Mucosa of rectum (tissue), 2 donors: Measurements from ENCODE around the gene ZDHHC12.

Experiments
- H3K27ac ChIP-seq, 2 donors: one replicate each; pipeline ENCODE4 v1.7.0; 2013; ENCODE audit warnings: inconsistent platforms in 2 of 2, low read depth in 2 of 2, low read length in 2 of 2
- H3K27me3 ChIP-seq, 2 donors: one replicate each; pipeline ENCODE4 v1.7.0; 2013; ENCODE audit warnings: low read length in 2 of 2; ENCODE audit not compliant: control insufficient read depth in 2 of 2, insufficient read depth in 2 of 2
- H3K36me3 ChIP-seq, 2 donors: one replicate each; pipeline ENCODE4 v1.7.0; 2013; ENCODE audit warnings: low read length in 2 of 2; ENCODE audit not compliant: control insufficient read depth in 2 of 2, insufficient read depth in 2 of 2
- H3K4me1 ChIP-seq, 2 donors: one replicate each; pipeline ENCODE4 v1.7.0; 2013; ENCODE audit warnings: low read length in 2 of 2, mild to moderate bottlenecking in 1 of 2; ENCODE audit not compliant: control insufficient read depth in 2 of 2, insufficient read depth in 2 of 2
- H3K4me3 ChIP-seq, 2 donors: one replicate each; pipeline ENCODE4 v1.7.0; 2013; ENCODE audit warnings: low read length in 2 of 2
- H3K9ac ChIP-seq, 2 donors: one replicate each; pipeline ENCODE4 v1.7.0; 2013; ENCODE audit warnings: low read length in 2 of 2, low read depth in 1 of 2, mild to moderate bottlenecking in 1 of 2
- H3K9me3 ChIP-seq, 2 donors: one replicate each; pipeline ENCODE4 v1.7.0; 2013; ENCODE audit warnings: low read length in 2 of 2; ENCODE audit not compliant: control insufficient read depth in 2 of 2
- donor health status: healthy.
- donor health status: Normal muscosa, but diverticular disease.

Gene ZDHHC12

GRCh38 chr9:128757602-128758001 lies 33.7 kb upstream of the ZDHHC12 start:
- no peak overlapping the region for H3K9ac ChIP-seq
- no peak overlapping the region for H3K27ac ChIP-seq
- no peaks in the 10 kb centered on the region for H3K27me3 ChIP-seq
- H3K4me3 ChIP-seq: no peak overlapping the region
- H3K4me1 ChIP-seq: no peaks in the 10 kb centered on the region
- no peaks in the 10 kb centered on the region for H3K9me3 ChIP-seq
- peaks cover 19 to 20% of the 10 kb centered on the region in 2 donors for H3K36me3 ChIP-seq

- Histone ChIP-seq H3K4me1 (no peaks in the 10 kb centered on the region), H3K36me3 (peaks cover 36% of the 10 kb centered on the region in 2 donors)
These were observed 29.7 kb upstream of the ZDHHC12 start for GRCh38 chr9:128753627-128754026.

GRCh38 chr9:128750926-128751595 lies 27.1 kb upstream of the ZDHHC12 start:
- no peak overlapping the region for H3K27ac ChIP-seq
- no peaks in the 10 kb centered on the region for H3K4me1 ChIP-seq
- no peak overlapping the region for H3K9ac ChIP-seq
- H3K9me3 ChIP-seq: no peaks in the 10 kb centered on the region
- no peaks in the 10 kb centered on the region for H3K27me3 ChIP-seq
- peaks cover 36 to 40% of the 10 kb centered on the region in 2 donors for H3K36me3 ChIP-seq
- no peak overlapping the region for H3K4me3 ChIP-seq

More at GRCh38 chr9:128753627-128754026, 29.7 kb upstream of the ZDHHC12 start:
- Histone ChIP-seq H3K27ac (no peak overlapping the region), H3K4me3 (no peak overlapping the region), H3K9me3 (no peaks in the 10 kb centered on the region), H3K27me3 (no peaks in the 10 kb centered on the region), H3K9ac (no peak overlapping the region)

GRCh38 chr9:128747241-128747640 lies 23.3 kb upstream of the ZDHHC12 start:
- Histone ChIP-seq H3K9me3 (no peaks in the 10 kb centered on the region), H3K4me3 (no peak overlapping the region), H3K27ac (no peak overlapping the region), H3K4me1 (no peaks in the 10 kb centered on the region), H3K9ac (no peak overlapping the region), H3K36me3 (peaks cover 17 to 19% of the 10 kb centered on the region in 2 donors), H3K27me3 (no peaks in the 10 kb centered on the region)

GRCh38 chr9:128743421-128743820 lies 19.5 kb upstream of the ZDHHC12 start:
- H3K4me1 ChIP-seq: no peaks in the 10 kb centered on the region
- H3K27me3 ChIP-seq: no peaks in the 10 kb centered on the region
- no peak overlapping the region for H3K27ac ChIP-seq
- H3K36me3 ChIP-seq: peaks cover 19 to 24% of the 10 kb centered on the region in 2 donors
- H3K4me3 ChIP-seq: no peak overlapping the region
- H3K9ac ChIP-seq: no peak overlapping the region
- H3K9me3 ChIP-seq: no peaks in the 10 kb centered on the region

DNA sequence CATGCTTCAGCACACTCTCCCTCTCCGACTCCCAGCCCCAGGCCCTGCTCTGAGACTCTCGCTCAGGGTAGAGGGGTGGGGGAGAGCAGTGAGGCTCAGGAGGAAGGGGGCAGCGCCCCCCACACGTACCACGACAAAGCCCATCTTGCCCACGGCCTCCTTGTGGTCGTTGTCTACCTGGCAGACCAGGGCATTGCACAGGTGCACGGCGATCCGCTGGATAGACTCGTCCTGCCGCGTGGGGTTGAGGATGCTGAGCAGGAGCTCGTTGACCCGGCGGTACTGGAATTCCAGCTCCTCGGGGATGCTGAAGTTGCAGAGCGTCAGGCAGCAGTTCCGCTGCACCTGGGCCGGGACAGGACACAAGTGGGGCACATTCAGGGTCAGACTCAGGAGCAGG lies 18.5 kb upstream of the ZDHHC12 start:
- Histone ChIP-seq H3K4me3 (no peak overlapping the region), H3K27me3 (no peaks in the 10 kb centered on the region), H3K36me3 (peaks cover 19 to 24% of the 10 kb centered on the region in 2 donors), H3K9me3 (no peaks in the 10 kb centered on the region), H3K9ac (no peak overlapping the region), H3K4me1 (no peaks in the 10 kb centered on the region), H3K27ac (no peak overlapping the region)

- Histone ChIP-seq H3K27me3 (no peaks in the 10 kb centered on the region), H3K4me3 (no peak overlapping the region), H3K36me3 (peaks cover 26 to 32% of the 10 kb centered on the region in 2 donors), H3K4me1 (peaks cover 0 to 3% of the 10 kb centered on the region in 2 donors), H3K27ac (no peak overlapping the region), H3K9me3 (no peaks in the 10 kb centered on the region), H3K9ac (no peak overlapping the region)
These were observed 11.4 kb upstream of the ZDHHC12 start for GRCh38 chr9:128735373-128735772.

DNA sequence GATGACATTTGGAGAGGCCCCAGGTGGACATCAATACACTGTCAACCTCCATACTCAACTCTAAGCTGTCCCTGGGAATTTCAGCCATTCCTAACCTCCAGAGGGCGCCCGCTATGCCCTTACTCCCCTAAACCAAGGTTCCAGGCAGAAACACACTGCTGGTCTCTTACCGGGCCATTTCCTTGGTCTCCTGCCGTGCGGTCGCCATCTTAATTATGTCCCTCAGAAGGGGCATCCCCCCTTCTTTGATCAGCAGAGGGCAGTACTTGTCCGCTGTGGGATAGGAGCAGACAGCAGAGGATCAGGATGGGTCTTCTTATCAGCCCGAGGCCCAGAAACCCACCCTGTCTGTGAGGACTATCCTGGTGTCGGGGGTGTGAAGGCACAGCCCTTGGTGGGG lies 9.3 kb upstream of the ZDHHC12 start:
- Histone ChIP-seq H3K4me1 (peaks cover 0 to 3% of the 10 kb centered on the region in 2 donors), H3K36me3 (peaks cover 21 to 26% of the 10 kb centered on the region in 2 donors), H3K4me3 (peak overlapping the region; percentile 31 to 41), H3K27ac (peak overlapping the region in 1 of 2 donors; percentile 21), H3K27me3 (no peaks in the 10 kb centered on the region), H3K9ac (peak overlapping the region; percentile 30 to 32), H3K9me3 (no peaks in the 10 kb centered on the region)

DNA sequence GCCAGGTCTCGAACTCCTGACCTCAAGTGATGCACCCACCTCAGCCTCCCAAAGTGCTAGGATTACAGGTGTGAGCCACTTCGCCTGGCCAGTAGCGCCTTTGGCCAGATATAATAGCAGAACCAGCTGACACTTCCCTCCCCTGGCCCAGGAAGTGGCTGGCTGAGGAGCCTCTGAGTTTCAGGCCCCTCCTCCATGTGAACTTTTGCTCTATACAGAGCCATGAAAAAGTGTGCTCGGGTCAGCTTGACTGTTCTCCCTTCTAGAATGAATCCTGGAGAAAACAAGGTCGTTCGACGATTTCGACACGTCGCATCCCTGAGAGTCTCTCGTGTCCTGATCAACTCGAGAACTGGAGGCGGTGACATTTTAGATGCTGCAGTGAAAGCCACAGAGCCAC lies 8.6 kb upstream of the ZDHHC12 start:
- Histone ChIP-seq H3K36me3 (peaks cover 21 to 26% of the 10 kb centered on the region in 2 donors), H3K27me3 (no peaks in the 10 kb centered on the region), H3K4me3 (no peak overlapping the region), H3K9ac (no peak overlapping the region), H3K9me3 (no peaks in the 10 kb centered on the region), H3K27ac (no peak overlapping the region), H3K4me1 (peaks cover 0 to 3% of the 10 kb centered on the region in 2 donors)

DNA sequence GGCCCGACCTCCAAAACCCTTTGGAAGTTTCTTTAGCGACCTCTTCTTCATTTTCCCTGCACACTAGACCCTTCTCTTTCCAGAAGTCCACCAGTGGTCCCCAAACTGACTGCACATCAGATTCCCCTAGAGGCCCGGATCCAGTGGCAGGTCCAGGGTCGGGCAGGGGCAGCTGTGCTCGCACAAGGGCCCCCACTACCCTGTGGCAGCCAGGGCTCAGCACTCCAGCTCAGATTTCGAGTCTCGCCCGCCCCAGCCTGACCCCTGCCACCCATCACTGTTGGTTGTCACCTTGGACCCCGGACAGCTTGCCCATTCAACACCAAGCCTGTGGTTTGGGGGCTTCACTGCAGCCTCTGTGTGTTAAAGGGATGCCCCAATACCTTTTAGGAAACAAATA lies 7.8 kb upstream of the ZDHHC12 start:
- H3K27ac ChIP-seq: no peak overlapping the region
- no peak overlapping the region for H3K4me3 ChIP-seq
- H3K36me3 ChIP-seq: peaks cover 21% of the 10 kb centered on the region in 2 donors
- no peaks in the 10 kb centered on the region for H3K9me3 ChIP-seq
- H3K4me1 ChIP-seq: peaks cover 0 to 3% of the 10 kb centered on the region in 2 donors
- no peaks in the 10 kb centered on the region for H3K27me3 ChIP-seq
- H3K9ac ChIP-seq: no peak overlapping the region
